Psoas muscle (tissue), 8 donors: Measurements from ENCODE around the gene SH3D19. TPM values are rescaled to one million over a fixed set of nuclear protein-coding genes. Genes with fewer than 3 reads are reported as not detected.
"Not testable (repeated sequence)": the region's sequence is repeated elsewhere in the genome, so short reads cannot be mapped to it uniquely, and the experiment has no call there.

ENCODE experiments used
- ATAC-seq, 4 donors: fragments of 200-7000 bp; cut with Tn5 transposase; one replicate each; pipeline ENCODE4 v1.9.1; 2020; ENCODE audit warnings: moderate library complexity in 3 of 4, mild to moderate bottlenecking in 2 of 4
- DNase-seq, 2 donors: peaks; one replicate each; pipeline ENCODE4 v3.0.0-alpha.2; 2020
- H3K27ac ChIP-seq: fragments of 200-600 bp; one replicate; pipeline ENCODE4 v1.8.0; 2022
- H3K27me3 ChIP-seq, 3 donors: fragments of 200-600 bp in 1 of 3; one replicate each; pipeline versions ENCODE4 v1.6.1 to v1.8.0; 2013 to 2022; ENCODE audit warnings: low read length in 2 of 3, mild to moderate bottlenecking in 2 of 3, moderate library complexity in 1 of 3; ENCODE audit not compliant: insufficient read depth in 3 of 3
- H3K36me3 ChIP-seq, 2 donors: fragments of 200-600 bp in 1 of 2; one replicate each; pipeline versions ENCODE4 v1.6.1 to v1.8.0; 2013 to 2022; ENCODE audit warnings: low read depth in 1 of 2, mild to moderate bottlenecking in 1 of 2, moderate library complexity in 1 of 2; ENCODE audit not compliant: insufficient read depth in 1 of 2
- H3K4me1 ChIP-seq: fragments of 200-600 bp; one replicate; pipeline ENCODE4 v1.8.0; 2022
- H3K4me3 ChIP-seq: fragments of 200-600 bp; one replicate; pipeline ENCODE4 v1.8.0; 2022; ENCODE audit warnings: mild to moderate bottlenecking
- H3K9me3 ChIP-seq: fragments of 200-600 bp; one replicate; pipeline ENCODE4 v1.8.0; 2022
- WGBS, 3 donors: extraction: QIAGEN DNeasy Blood & Tissue Kit; methylation state at CpG; one replicate each; pipeline versions ENCODE4 v1.1.6 to v1.1.7; 2013; 5-methylcytosine and 5-hydroxymethylcytosine counted together
- intact Hi-C, 2 donors: fragments of 100-400 bp; cut with DNase I; formaldehyde crosslinking; loops; one replicate each; pipeline versions ENCODE4 v1.11.0 to v1.14.2; 2022
- polyA plus RNA-seq, 3 donors: library from polyadenylated mRNA; stranded (reverse); fragments of 200-250 nt; gene quantifications; one replicate each; pipeline ENCODE4 v1.2.3, GENCODE V29; 2013
- total RNA-seq, 4 donors: library from RNA; stranded (reverse); fragmentation: NEBNext Ultra II Directional in 2 of 4; extraction: Animal tissue kit (Norgen Biotek cat#: 25700) in 2 of 4; gene quantifications; one replicate each; pipeline versions ENCODE4 v1.2.1 to v1.2.4, GENCODE V29; 2021 to 2023
- TF ChIP-seq, protein P1 (sequence below): fragments of 200-600 bp; IDR thresholded peaks from one replicate; pipeline ENCODE4 v1.8.0; 2022; ENCODE audit warnings: antibody characterized with exemption
- donor health status: healthy with polysubstance abuse.
- donor health status: DM: no; HTN: no; CAD: no; lungs with moderate emphysema.
- donor health status: Bipolar disorder and iron deficiency.
- donor health status: healthy.
- donor health status: DM: yes; HTN: yes; CAD: no.
- donor health status: DM: no; HTN: no; CAD: no.
- donor health status: DM: no; HTN: no; CAD: no.
- donor health status: DM: yes; HTN: yes; CAD: no.

The SH3D19 gene
- total and polyA plus RNA-seq, 7 donors: 7.0 to 59.0 (median 26.9) TPM

DNA sequence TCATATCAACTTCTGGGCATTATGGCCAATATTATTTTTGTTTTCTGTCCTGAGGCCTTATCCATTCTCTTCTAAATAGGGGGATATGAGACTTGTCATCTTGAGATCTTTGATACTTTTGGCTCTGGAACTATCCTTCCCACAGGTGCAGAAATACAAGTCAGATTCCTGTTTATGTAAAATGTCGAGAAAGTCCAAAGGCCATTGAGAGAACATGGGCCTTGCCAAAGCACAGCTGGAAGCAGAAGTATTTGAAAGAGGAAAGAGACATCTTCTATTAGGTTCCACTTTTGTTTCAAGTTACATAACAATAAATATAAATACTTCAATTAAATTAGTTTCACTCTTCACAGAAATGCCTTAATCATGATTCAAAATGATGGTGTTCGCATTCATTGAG is 69.3 kb downstream of the SH3D19 start:
- ATAC-seq: no peak
- Histone ChIP-seq H3K27ac (no peak overlapping the region), H3K9me3 (no peaks in the 10 kb centered on the region), H3K4me1 (no peaks in the 10 kb centered on the region), H3K36me3 (no peaks in the 10 kb centered on the region), H3K27me3 (no peaks in the 10 kb centered on the region), H3K4me3 (no peak overlapping the region)
- DNase-seq: no peak
- TF ChIP-seq, protein P1, sequence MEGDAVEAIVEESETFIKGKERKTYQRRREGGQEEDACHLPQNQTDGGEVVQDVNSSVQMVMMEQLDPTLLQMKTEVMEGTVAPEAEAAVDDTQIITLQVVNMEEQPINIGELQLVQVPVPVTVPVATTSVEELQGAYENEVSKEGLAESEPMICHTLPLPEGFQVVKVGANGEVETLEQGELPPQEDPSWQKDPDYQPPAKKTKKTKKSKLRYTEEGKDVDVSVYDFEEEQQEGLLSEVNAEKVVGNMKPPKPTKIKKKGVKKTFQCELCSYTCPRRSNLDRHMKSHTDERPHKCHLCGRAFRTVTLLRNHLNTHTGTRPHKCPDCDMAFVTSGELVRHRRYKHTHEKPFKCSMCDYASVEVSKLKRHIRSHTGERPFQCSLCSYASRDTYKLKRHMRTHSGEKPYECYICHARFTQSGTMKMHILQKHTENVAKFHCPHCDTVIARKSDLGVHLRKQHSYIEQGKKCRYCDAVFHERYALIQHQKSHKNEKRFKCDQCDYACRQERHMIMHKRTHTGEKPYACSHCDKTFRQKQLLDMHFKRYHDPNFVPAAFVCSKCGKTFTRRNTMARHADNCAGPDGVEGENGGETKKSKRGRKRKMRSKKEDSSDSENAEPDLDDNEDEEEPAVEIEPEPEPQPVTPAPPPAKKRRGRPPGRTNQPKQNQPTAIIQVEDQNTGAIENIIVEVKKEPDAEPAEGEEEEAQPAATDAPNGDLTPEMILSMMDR: no peak
- WGBS, 3 donors: 60 to 65% (median 63%) methylated on average over 2 of the region's 2 CpGs
- intact Hi-C loops: no loop called here

DNA sequence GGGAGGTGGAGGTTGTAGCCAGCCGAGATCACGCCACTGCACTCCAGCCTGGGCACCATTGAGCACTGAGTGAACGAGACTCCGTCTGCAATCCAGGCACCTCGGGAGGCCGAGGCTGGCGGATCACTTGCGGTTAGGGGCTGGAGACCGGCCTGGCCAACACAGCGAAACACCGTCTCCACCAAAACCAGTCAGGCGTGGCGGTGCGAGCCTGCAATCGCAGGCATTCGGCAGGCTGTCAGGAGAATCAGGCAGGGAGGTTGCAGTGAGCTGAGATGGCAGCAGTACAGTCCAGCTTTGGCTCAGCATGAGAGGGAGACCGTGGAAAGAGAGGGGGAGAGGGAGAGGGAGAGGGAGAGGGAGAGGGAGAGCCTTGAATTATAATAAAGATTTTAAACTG is 69.7 kb downstream of the SH3D19 start:
- H3K27me3 ChIP-seq, H3K36me3 ChIP-seq, DNase-seq, intact Hi-C loops, H3K4me1 ChIP-seq, H3K4me3 ChIP-seq, H3K27ac ChIP-seq, ATAC-seq, H3K9me3 ChIP-seq: not testable (repeated sequence)
- WGBS, 3 donors: 88 to 93% (median 93%) methylated on average over 12 to 17 of the region's 17 CpGs

DNA sequence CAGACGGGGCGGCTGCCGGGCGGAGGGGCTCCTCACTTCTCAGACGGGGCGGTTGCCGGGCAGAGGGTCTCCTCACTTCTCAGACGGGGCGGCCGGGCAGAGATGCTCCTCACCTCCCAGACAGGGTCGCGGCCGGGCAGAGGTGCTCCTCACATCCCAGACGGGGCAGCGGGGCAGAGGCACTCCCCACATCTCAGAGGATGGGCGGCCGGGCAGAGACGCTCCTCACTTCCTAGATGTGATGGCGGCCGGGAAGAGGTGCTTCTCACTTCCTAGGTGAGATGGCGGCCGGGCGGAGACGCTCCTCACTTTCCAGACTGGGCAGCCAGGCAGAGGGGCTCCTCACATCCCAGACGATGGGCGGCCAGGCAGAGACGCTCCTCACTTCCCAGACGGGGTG is 70.2 kb downstream of the SH3D19 start:
- H3K4me1 ChIP-seq, intact Hi-C loops, H3K4me3 ChIP-seq, ATAC-seq, H3K36me3 ChIP-seq, H3K9me3 ChIP-seq, H3K27ac ChIP-seq, DNase-seq, H3K27me3 ChIP-seq: not testable (repeated sequence)
- 94 to 97% (median 96%) methylated on average over 9 to 16 of the region's 28 CpGs for WGBS, 3 donors

DNA sequence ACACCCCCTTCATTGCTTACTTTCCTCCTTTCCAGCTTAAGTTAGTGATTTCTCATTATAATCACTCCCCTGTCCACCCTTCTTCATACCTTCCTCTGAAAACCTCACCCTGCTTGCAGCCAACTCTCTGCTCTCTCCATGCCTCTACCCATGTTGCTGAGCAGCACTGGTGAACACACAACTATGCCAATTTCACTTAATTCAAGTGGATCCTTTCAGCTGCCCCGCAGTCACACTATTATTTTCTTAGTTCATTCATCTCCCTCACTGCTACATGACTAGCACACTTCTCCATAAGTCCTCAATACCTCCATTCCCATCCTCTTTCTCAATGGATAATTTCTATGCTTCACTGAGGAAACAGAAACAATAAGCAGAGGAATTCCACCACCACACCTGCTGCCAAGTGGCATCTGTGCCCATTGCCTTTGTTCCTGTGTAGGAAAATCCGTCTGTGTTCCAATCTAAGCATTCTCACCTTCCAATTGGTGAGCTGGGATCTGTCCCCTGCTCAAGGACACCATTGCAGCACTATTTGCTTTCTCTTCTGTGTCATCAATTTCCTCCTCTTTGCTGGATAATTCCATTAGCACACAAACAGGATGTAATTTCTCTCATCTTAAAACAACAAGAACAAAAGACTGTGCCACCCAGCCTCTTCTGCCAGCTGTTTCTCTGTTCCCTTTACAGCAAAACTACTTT is 73.7 kb downstream of the SH3D19 start:
- TF ChIP-seq, protein P1: no peak
- no peak for ATAC-seq

DNA sequence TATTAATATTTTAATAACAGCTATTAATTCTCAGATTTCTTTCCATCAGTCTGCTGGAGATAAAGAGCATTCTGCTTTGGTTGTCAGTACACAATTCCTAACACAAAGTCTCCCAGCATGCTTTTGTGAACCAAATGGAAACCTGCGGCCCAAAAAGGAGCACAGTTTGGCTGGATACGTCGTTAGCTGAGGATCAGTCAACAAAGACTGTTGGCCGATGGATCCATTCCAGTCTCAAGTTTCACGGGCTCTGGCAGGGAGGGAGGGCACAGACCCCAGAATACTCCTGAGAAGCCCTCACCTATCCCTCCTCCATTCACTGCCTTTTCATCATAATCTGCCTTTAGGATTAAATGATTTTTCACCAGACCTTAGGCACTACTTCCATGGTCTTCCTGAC is 74.7 kb downstream of the SH3D19 start:
- 23 to 33% (median 24%) methylated on average over 5 of the region's 5 CpGs for WGBS, 3 donors

More for the DNA sequence above, 73.7 kb downstream of the SH3D19 start:
- Histone ChIP-seq H3K36me3 (no peaks in the 10 kb centered on the region), H3K4me3 (no peak overlapping the region), H3K27ac (no peak overlapping the region), H3K27me3 (no peaks in the 10 kb centered on the region), H3K9me3 (no peaks in the 10 kb centered on the region), H3K4me1 (peaks cover 3% of the 10 kb centered on the region)
- intact Hi-C loops: no loop called here
- DNase-seq: no peak
- WGBS, 3 donors: 16 to 18% (median 17%) methylated on average over 2 of the region's 2 CpGs

More for the DNA sequence above, 74.7 kb downstream of the SH3D19 start:
- TF ChIP-seq, protein P1: no peak
- Histone ChIP-seq H3K36me3 (no peaks in the 10 kb centered on the region), H3K4me3 (no peak overlapping the region), H3K27ac (no peak overlapping the region), H3K4me1 (peaks cover 3% of the 10 kb centered on the region), H3K9me3 (no peaks in the 10 kb centered on the region), H3K27me3 (no peaks in the 10 kb centered on the region)
- DNase-seq: no peak
- ATAC-seq: no peak
- intact Hi-C loops: no loop called here
